AG04449 (cell line): ENCODE results near the gene PCF11.

ENCODE experiments used
- CTCF ChIA-PET: fragments of 350-600 bp; formaldehyde crosslinking; extraction: SDS; loops from one replicate; lab custom pipeline; 2021; ENCODE audit warnings: antibody characterized with exemption; lab: Yijun Ruan, JAX
- POLR2A ChIA-PET: fragments of 400-600, 350-600 bp; formaldehyde crosslinking; extraction: SDS; loops from one replicate; lab custom pipeline; 2020; ENCODE audit warnings: antibody characterized with exemption, inconsistent platforms; lab: Yijun Ruan, JAX
- DNase-seq: peaks from one replicate; pipeline ENCODE4 v3.0.0-alpha.2; 2010; ENCODE audit warnings: low read depth, low spot score
- H3K4me3 ChIP-seq: 2 replicates; pipeline ENCODE4 v1.5.1; 2011; ENCODE audit warnings: low read depth, mild to moderate bottlenecking, control low read depth, low read length
- CTCF ChIP-seq: IDR thresholded peaks from one replicate; pipeline ENCODE4 v1.5.1; 2011; ENCODE audit warnings: mild to moderate bottlenecking, moderate library complexity, low read length, control low read depth, inconsistent platforms; ENCODE audit not compliant: insufficient read depth; ENCODE audit errors: missing control alignments

PCF11 gene

DNA sequence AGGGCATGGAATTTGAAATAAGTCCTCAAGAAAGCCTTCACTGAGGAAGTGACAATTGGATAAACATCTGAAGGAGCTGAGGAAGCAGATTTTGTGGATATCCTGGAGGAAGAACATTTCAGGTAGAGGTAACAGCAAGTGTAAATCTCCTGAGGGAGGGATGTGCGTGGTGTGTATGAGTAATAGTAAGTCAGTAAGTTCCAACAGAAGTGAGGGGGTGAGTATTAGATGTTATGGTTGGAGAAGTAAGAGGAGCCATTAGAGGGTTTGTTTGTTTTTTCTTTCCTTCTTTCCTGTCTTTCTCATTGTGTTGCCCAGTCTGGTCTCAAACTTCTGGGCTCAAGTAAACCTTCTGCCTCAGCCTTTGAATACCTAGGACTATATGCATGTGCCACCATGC, 65.6 kb downstream of the PCF11 start:
- no peak for TF ChIP-seq CTCF
- DNase-seq: no peak
- CTCF ChIA-PET: interaction anchor here (3.2 kb wide), 1 partner anchor 27 kb away, joined by 11 read pairs; no protein-coding TSS in a partner anchor
- no peak overlapping the region for H3K4me3 ChIP-seq
- POLR2A ChIA-PET: no interaction called here

GRCh38 chr11:83223457-83223856, 66.5 kb downstream of the PCF11 start:
- ChIA-PET CTCF (interaction anchor here (0.7 to 3.2 kb wide), 2 partner anchors 19 to 27 kb away, joined by 3 to 11 read pairs; no protein-coding TSS in a partner anchor), POLR2A (no interaction called here)
- no peak for TF ChIP-seq CTCF

DNA sequence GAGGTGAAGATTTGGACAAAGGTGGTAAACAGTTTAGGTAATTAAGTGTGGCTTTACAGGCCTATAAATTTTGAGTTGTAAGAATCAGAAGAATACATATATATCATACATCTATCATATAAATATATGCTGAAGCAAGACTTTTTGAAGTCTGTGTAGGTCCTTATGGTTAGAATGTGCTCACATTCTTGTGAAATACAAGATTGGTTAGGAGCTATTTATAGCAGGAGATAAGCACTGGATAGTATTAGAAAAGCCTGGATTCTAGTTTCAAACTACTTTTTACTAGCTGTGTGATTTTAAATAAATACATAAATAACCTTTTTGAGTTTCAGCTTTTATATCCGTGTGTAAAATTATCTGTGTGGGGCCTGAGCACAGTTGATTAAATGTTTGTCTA, 78.9 kb downstream of the PCF11 start:
- ChIA-PET POLR2A (no interaction called here), CTCF (interaction anchor here (1.0 to 8.0 kb wide), 10 partner anchors 11 to 583 kb away, joined by 3 to 81 read pairs (median 4); no protein-coding TSS in a partner anchor)
- H3K4me3 ChIP-seq: no peak overlapping the region
- no peak for TF ChIP-seq CTCF
- DNase-seq: no peak

More at GRCh38 chr11:83223457-83223856, 66.5 kb downstream of the PCF11 start:
- DNase-seq: no peak
- no peak overlapping the region for H3K4me3 ChIP-seq
